Stimulated activated CD8-positive, alpha-beta memory T cell treated with anti-CD3 and anti-CD28 coated beads, Interleukin-12 subunit alpha, Interleukin-12 subunit beta, amount 100 ng/mL, for 1 hour (primary cell): ENCODE results near the gene MAPRE3.
A peak's percentile ranks its signal among the peaks of the same experiment; 100 is the strongest.

Experiments used
- DNase-seq: peaks from one replicate; pipeline ENCODE4 v3.0.0-alpha.2; 2020; ENCODE audit warnings: low read depth

MAPRE3 gene

GRCh38 chr2:27014771-27015433, 44.5 kb downstream of the MAPRE3 start:
- no peak for DNase-seq

- DNase-seq: peak; percentile 16
These were observed 46.4 kb downstream of the MAPRE3 start for GRCh38 chr2:27016801-27017325.

- DNase-seq: no peak
These were observed 47.7 kb downstream of the MAPRE3 start for GRCh38 chr2:27018142-27018541.

GRCh38 chr2:27019459-27019858, 49.0 kb downstream of the MAPRE3 start:
- DNase-seq: no peak

- DNase-seq: no peak
These were observed 49.8 kb downstream of the MAPRE3 start for GRCh38 chr2:27019931-27020855.

- DNase-seq: no peak
These were observed 51.0 kb downstream of the MAPRE3 start for GRCh38 chr2:27021253-27022049.

GRCh38 chr2:27023740-27024139, 53.3 kb downstream of the MAPRE3 start:
- DNase-seq: no peak

GRCh38 chr2:27024188-27024587, 53.8 kb downstream of the MAPRE3 start:
- no peak for DNase-seq

- no peak for DNase-seq
These were observed 54.4 kb downstream of the MAPRE3 start for GRCh38 chr2:27024812-27025211.

- no peak for DNase-seq
These were observed 54.9 kb downstream of the MAPRE3 start for GRCh38 chr2:27025281-27025800.

- DNase-seq: no peak
These were observed 55.7 kb downstream of the MAPRE3 start for GRCh38 chr2:27025861-27026851.

GRCh38 chr2:27027211-27027651, 56.8 kb downstream of the MAPRE3 start:
- DNase-seq: no peak

- DNase-seq: no peak
These were observed 58.6 kb downstream of the MAPRE3 start for GRCh38 chr2:27029051-27029450.

- peak; percentile 66 for DNase-seq
These were observed 62.2 kb downstream of the MAPRE3 start, which contains the start of gene TMEM214 for GRCh38 chr2:27032495-27033252. TSS of gene TMEM214 (plus strand) at chr2:27032965. CDS start at chr2:27033016, 51 bp downstream.

- DNase-seq: no peak
These were observed 62.9 kb downstream of the MAPRE3 start for GRCh38 chr2:27033253-27033852.

- DNase-seq: no peak
These were observed 67.6 kb downstream of the MAPRE3 start for GRCh38 chr2:27038012-27038411.

- DNase-seq: no peak
These were observed 68.3 kb downstream of the MAPRE3 start for GRCh38 chr2:27038631-27039339.

GRCh38 chr2:27039426-27039825, 69.0 kb downstream of the MAPRE3 start:
- no peak for DNase-seq

- DNase-seq: no peak
These were observed 69.4 kb downstream of the MAPRE3 start for GRCh38 chr2:27039871-27040270.
